Measurements from ENCODE around the gene ADGB.
"Not testable (repeated sequence)": the region's sequence is repeated elsewhere in the genome, so short reads cannot be mapped to it uniquely, and the experiment has no call there.

The ADGB gene

GRCh38 chr6:146598772-146599405, at the start of gene ADGB:
ADGB (plus strand) TSS chr6:146598972; CDS start chr6:146599041, 69 bp downstream.
- peak; percentile 54 for DNase-seq

- DNase-seq: no peak
Measured at GRCh38 chr6:146550911-146551310, 47.9 kb upstream of the ADGB start.

GRCh38 chr6:146551545-146551944, 47.2 kb upstream of the ADGB start:
- no peak for DNase-seq

- DNase-seq: no peak
Measured at GRCh38 chr6:146553377-146554135, 45.2 kb upstream of the ADGB start.

- DNase-seq: peak; percentile 30
Measured at GRCh38 chr6:146560607-146561006, 38.2 kb upstream of the ADGB start.

- DNase-seq: not testable (repeated sequence)
Measured at GRCh38 chr6:146566661-146567060, 32.1 kb upstream of the ADGB start.

- DNase-seq: not testable (repeated sequence)
Measured at GRCh38 chr6:146568619-146569018, 30.2 kb upstream of the ADGB start.

- peak; percentile 32 for DNase-seq
Measured at GRCh38 chr6:146574211-146574610, 24.6 kb upstream of the ADGB start.

GRCh38 chr6:146578054-146578453, 20.7 kb upstream of the ADGB start:
- no peak for DNase-seq

- peak; percentile 22 for DNase-seq
Measured at GRCh38 chr6:146581968-146582367, 16.8 kb upstream of the ADGB start.

GRCh38 chr6:146582857-146583256, 15.9 kb upstream of the ADGB start:
- DNase-seq: peak; percentile 87

GRCh38 chr6:146583966-146584365, 14.8 kb upstream of the ADGB start:
- no peak for DNase-seq

- DNase-seq: no peak
Measured at GRCh38 chr6:146587459-146587858, 11.3 kb upstream of the ADGB start.

- peak; percentile 27 for DNase-seq
Measured at GRCh38 chr6:146590492-146590891, 8.3 kb upstream of the ADGB start.

GRCh38 chr6:146592451-146592850, 6.3 kb upstream of the ADGB start:
- no peak for DNase-seq

- peak; percentile 46 for DNase-seq
Measured at GRCh38 chr6:146593986-146594385, 4.8 kb upstream of the ADGB start.

- DNase-seq: peak; percentile 74
Measured at GRCh38 chr6:146594495-146594894, 4.3 kb upstream of the ADGB start.

GRCh38 chr6:146595972-146596731, 2.6 kb upstream of the ADGB start:
- peak; percentile 90 for DNase-seq

GRCh38 chr6:146601352-146601751, 2.6 kb downstream of the ADGB start:
- no peak for DNase-seq

GRCh38 chr6:146602526-146602925, 3.8 kb downstream of the ADGB start:
- DNase-seq: no peak

GRCh38 chr6:146613947-146614346, 15.2 kb downstream of the ADGB start:
- no peak for DNase-seq

- DNase-seq: peak; percentile 62
Measured at GRCh38 chr6:146620655-146621054, 21.9 kb downstream of the ADGB start.

- no peak for DNase-seq
Measured at GRCh38 chr6:146628350-146628749, 29.6 kb downstream of the ADGB start.

- no peak for DNase-seq
Measured at GRCh38 chr6:146634022-146634421, 35.2 kb downstream of the ADGB start.
